Heart right ventricle (tissue), 16 donors: Measurements from ENCODE around the gene PNPLA6. TPM values are rescaled to one million over a fixed set of nuclear protein-coding genes. Genes with fewer than 3 reads are reported as not detected.
"Not testable (repeated sequence)": the region's sequence is repeated elsewhere in the genome, so short reads cannot be mapped to it uniquely, and the experiment has no call there.

Experiments
- ATAC-seq, 8 donors: fragments of 200-7000 bp; cut with Tn5 transposase; one replicate each; pipeline ENCODE4 v1.9.1; 2020; ENCODE audit warnings: mild to moderate bottlenecking in 8 of 8, moderate library complexity in 8 of 8, moderate number of reproducible peaks in 1 of 8
- DNase-seq, 2 donors: peaks; one replicate each; pipeline ENCODE4 v3.0.0-alpha.2; 2020
- H3K27ac ChIP-seq, 10 donors: fragments of 200-600 bp; sonication (generic) in 2 of 10; one replicate each; pipeline versions ENCODE4 v1.5.0 to v1.8.0; 2020 to 2022; ENCODE audit warnings: mild to moderate bottlenecking in 3 of 10
- H3K27me3 ChIP-seq, 7 donors: fragments of 200-600 bp; one replicate each; pipeline ENCODE4 v1.8.0; 2021 to 2022; ENCODE audit warnings: mild to moderate bottlenecking in 2 of 7
- H3K36me3 ChIP-seq, 9 donors: fragments of 200-600 bp; sonication (generic) in 1 of 9; one replicate each; pipeline versions ENCODE4 v1.5.0 to v1.8.0; 2020 to 2022; ENCODE audit warnings: mild to moderate bottlenecking in 2 of 9
- H3K4me1 ChIP-seq, 9 donors: fragments of 200-600 bp; sonication (generic) in 1 of 9; one replicate each; pipeline versions ENCODE4 v1.5.0 to v1.8.0; 2020 to 2022; ENCODE audit warnings: mild to moderate bottlenecking in 4 of 9
- H3K4me3 ChIP-seq, 10 donors: fragments of 200-600 bp; sonication (generic) in 2 of 10; one replicate each; pipeline versions ENCODE4 v1.5.0 to v1.8.0; 2020 to 2022; ENCODE audit warnings: mild to moderate bottlenecking in 7 of 10, moderate library complexity in 2 of 10
- H3K9me3 ChIP-seq, 11 donors: fragments of 200-600 bp in 10 of 11; sonication (generic) in 2 of 11; one replicate each; pipeline versions ENCODE4 v1.5.0 to v1.8.0; 2013 to 2022; ENCODE audit warnings: mild to moderate bottlenecking in 2 of 11, control low read depth in 1 of 11, moderate library complexity in 1 of 11
- CTCF ChIP-seq, 9 donors: fragments of 200-600 bp; sonication (generic) in 2 of 9; IDR thresholded peaks; one replicate each; pipeline versions ENCODE4 v1.5.0 to v1.8.0; 2021 to 2022; ENCODE audit warnings: antibody characterized with exemption in 9 of 9, mild to moderate bottlenecking in 5 of 9, moderate library complexity in 1 of 9
- WGBS, 2 donors: extraction: QIAGEN DNeasy Blood & Tissue Kit; methylation state at CpG; one replicate each; pipeline ENCODE4 v1.1.7; 2013; ENCODE audit warnings: inconsistent platforms in 1 of 2; 5-methylcytosine and 5-hydroxymethylcytosine counted together
- intact Hi-C, 10 donors: fragments of 100-400 bp; cut with DNase I; formaldehyde crosslinking; loops; one replicate each; pipeline versions ENCODE4 v1.11.1 to v1.14.2; 2022
- polyA plus RNA-seq, 2 donors: library from polyadenylated mRNA; stranded (reverse); fragments of 200-250 nt; gene quantifications; one replicate each; pipeline ENCODE4 v1.2.3, GENCODE V29; 2013
- total RNA-seq, 10 donors: library from RNA; stranded (reverse); fragmentation: NEBNext Ultra II Directional in 3 of 10; extraction: Animal tissue kit (Norgen Biotek cat#: 25700) in 3 of 10; gene quantifications; one replicate each; pipeline versions ENCODE4 v1.2.1 to v1.2.4, GENCODE V29; 2021 to 2023
- donor health status: Arrhythmogenic right ventricular cardiomyopathy.
- donor health status: ischemic (EF 13 %, LVEDD 7.1; RV severe dilation, severe dysfunction).
- donor health status: healthy with polysubstance abuse.
- donor health status: DM: no; HTN: yes; CAD: no.
- donor health status: DM: no; HTN: no; CAD: no.
- donor health status: ischemic (EF 25% LVEDD 6.9; RV normal size, moderate dysfunction).
- donor health status: ischemic (EF 25% LVEDD 5.7; RV mildly dilated, moderate dysfunction).
- donor health status: healthy.
- donor health status: DM: yes; HTN: yes; CAD: no.
- donor health status: Ischemic cardiomyopathy.
- donor health status: ischemic (EF 35%, LVEDD 5.7; RV mildly dilated, moderate dysfunction).
- donor health status: nonischemic (EF 11% LVEDD 7.7; RV severe dilation, severe dysfunction).
- donor health status: DM: yes; HTN: yes; CAD: no.
- donor health status: PGD.
- donor health status: ischemic (EF 29% LVEDD 5.4; RV normal size, mild dysfunction).
- donor health status: nonischemic (EF 23%, LVEDD 6.1; RV moderate dilation, normal function).

PNPLA6 gene
- total and polyA plus RNA-seq, 12 donors = 33.9 to 73.8 (median 41.6) TPM

GRCh38 chr19:7564866-7565265 is 29.3 kb downstream of the PNPLA6 start:
- ATAC-seq (no peak), DNase-seq (no peak)
- H3K4me3 ChIP-seq = no peak overlapping the region
- H3K4me1 ChIP-seq = peaks cover 0 to 3% (median 0%) of the 10 kb centered on the region in 9 donors
- TF ChIP-seq CTCF (IDR thresholded peaks at IDR 0.05) = no peak
- WGBS, 2 donors = 90 to 91% methylated on average over 4 of the region's 4 CpGs
- peaks cover 0 to 27% (median 10%) of the 10 kb centered on the region in 9 donors for H3K36me3 ChIP-seq
- intact Hi-C loops = loop anchor here in 8 of 10 donors (5.0 to 10.0 kb wide), 6 partner anchors 110 to 240 kb away; partner anchors contain the start of genes MCEMP1 (in 3 of the 8) and TRAPPC5 (in 3 of the 8)
- H3K27me3 ChIP-seq = no peaks in the 10 kb centered on the region
- H3K27ac ChIP-seq = no peak overlapping the region
- no peaks in the 10 kb centered on the region for H3K9me3 ChIP-seq

DNA sequence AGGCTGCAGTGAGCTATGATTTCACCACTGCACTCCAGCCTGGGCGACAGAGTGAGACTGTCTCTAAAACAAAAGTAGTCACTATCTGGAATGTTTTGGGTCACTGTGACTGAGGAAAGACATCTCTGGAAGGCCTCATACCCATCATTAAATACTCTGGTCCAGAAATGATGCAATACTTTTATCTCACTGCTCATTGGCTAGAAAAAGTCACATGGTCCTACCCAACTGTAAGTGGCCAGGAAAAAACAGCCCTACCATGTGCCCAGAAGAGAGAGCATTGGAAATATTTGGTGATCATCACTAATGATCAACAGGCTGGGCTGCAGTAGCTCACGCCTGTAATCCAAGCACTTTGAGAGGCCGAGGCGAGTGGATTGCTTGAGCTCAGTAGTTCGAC is 29.8 kb downstream of the PNPLA6 start:
- no peaks in the 10 kb centered on the region for H3K27me3 ChIP-seq
- H3K4me3 ChIP-seq = no peak overlapping the region
- H3K27ac ChIP-seq = no peak overlapping the region
- no peak for DNase-seq
- TF ChIP-seq CTCF (IDR thresholded peaks at IDR 0.05) = no peak
- WGBS, 2 donors = 75 to 93% methylated on average over 5 of the region's 5 CpGs
- H3K36me3 ChIP-seq = peaks cover 0 to 23% (median 9%) of the 10 kb centered on the region in 9 donors
- peaks cover 0 to 3% (median 0%) of the 10 kb centered on the region in 9 donors for H3K4me1 ChIP-seq
- no peaks in the 10 kb centered on the region for H3K9me3 ChIP-seq
- ATAC-seq = no peak
- intact Hi-C loops = loop anchor here in 8 of 10 donors (5.0 to 10.0 kb wide), 6 partner anchors 109 to 239 kb away; partner anchors contain the start of genes MCEMP1 (in 3 of the 8) and TRAPPC5 (in 3 of the 8)

- no peak for ATAC-seq
- H3K27ac ChIP-seq = no peak overlapping the region
- no peak overlapping the region for H3K4me3 ChIP-seq
- H3K4me1 ChIP-seq = peaks cover 0 to 3% (median 0%) of the 10 kb centered on the region in 9 donors
- DNase-seq = no peak
- intact Hi-C loops = loop anchor here in 2 of 10 donors (5.0 to 10.0 kb wide), 2 partner anchors 224 to 227 kb away; no protein-coding TSS in a partner anchor
- H3K9me3 ChIP-seq = no peaks in the 10 kb centered on the region
- H3K36me3 ChIP-seq = no peaks in the 10 kb centered on the region
- WGBS, 2 donors = 81 to 85% methylated on average over 5 of the region's 5 CpGs
- H3K27me3 ChIP-seq = peaks cover 0 to 3% (median 0%) of the 10 kb centered on the region in 7 donors
- TF ChIP-seq CTCF (IDR thresholded peaks at IDR 0.05) = no peak
Observed at GRCh38 chr19:7570761-7571160, 35.2 kb downstream of the PNPLA6 start.

DNA sequence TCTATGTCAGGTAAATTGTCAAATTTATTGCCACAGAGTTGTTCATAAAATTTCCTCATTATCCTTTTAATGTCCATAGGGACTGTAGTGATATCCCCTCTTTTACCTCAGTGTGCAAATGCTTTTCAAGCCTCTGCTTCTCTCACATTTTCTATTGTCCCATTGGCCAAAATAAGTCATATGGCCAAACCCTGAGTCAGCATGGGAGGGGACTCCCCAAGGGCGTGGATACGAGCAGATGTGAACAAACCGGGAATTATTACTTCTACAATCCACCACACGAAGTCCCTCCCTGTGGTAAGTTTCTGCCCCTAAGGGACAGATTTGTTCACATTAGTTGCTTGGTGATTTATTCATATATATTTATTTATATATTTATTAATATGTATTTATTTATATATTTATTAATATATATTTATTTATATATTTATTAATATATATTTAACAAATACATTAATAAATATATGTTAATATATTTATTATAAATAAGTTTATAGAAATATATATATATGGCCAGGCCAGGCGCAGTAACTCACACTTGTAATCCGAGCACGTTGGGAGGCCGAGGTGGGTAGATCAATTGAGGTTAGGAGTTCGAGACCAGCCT is 40.0 kb downstream of the PNPLA6 start:
- Histone ChIP-seq H3K4me3 (no peak overlapping the region), H3K36me3 (no peaks in the 10 kb centered on the region), H3K27me3 (peaks cover 0 to 11% (median 0%) of the 10 kb centered on the region in 7 donors), H3K27ac (no peak overlapping the region), H3K9me3 (no peaks in the 10 kb centered on the region), H3K4me1 (no peaks in the 10 kb centered on the region)
- 78 to 84% methylated on average over 9 of the region's 9 CpGs for WGBS, 2 donors
- intact Hi-C loops = loop anchor here in 1 of 10 donors (10.0 kb wide), 1 partner anchor 219 kb away; no protein-coding TSS in a partner anchor
- DNase-seq = no peak
- no peak for ATAC-seq
- TF ChIP-seq CTCF (IDR thresholded peaks at IDR 0.05) = no peak

- peaks cover 0 to 17% (median 0%) of the 10 kb centered on the region in 7 donors for H3K27me3 ChIP-seq
- not testable (repeated sequence) for H3K4me3 ChIP-seq, H3K36me3 ChIP-seq, H3K4me1 ChIP-seq, H3K9me3 ChIP-seq, H3K27ac ChIP-seq, ATAC-seq, DNase-seq
- 88 to 94% methylated on average over 1 of the region's 1 CpG for WGBS, 2 donors
- intact Hi-C loops = loop anchor here in 1 of 10 donors (10.0 kb wide), 1 partner anchor 217 kb away; no protein-coding TSS in a partner anchor
Observed at GRCh38 chr19:7577422-7577821, 41.9 kb downstream of the PNPLA6 start.
